IMR-90 (cell line): Measurements from ENCODE around the gene USP32. TPM values are rescaled to one million over a fixed set of nuclear protein-coding genes. Genes with fewer than 3 reads are reported as not detected.

ENCODE experiments used
- ATAC-seq: fragments of 200-7000 bp; cut with Tn5 transposase; 2 replicates; pipeline ENCODE4 v1.9.1; 2020; ENCODE audit warnings: low read depth, mild to moderate bottlenecking, moderate library complexity
- BruUV-seq: library from RNA; stranded (reverse); fragments of 400-500 nt; replicated peaks from 2 replicates; lab custom pipeline; 2021; lab: Mats Ljungman, UMichigan
- CTCF ChIA-PET: fragments of 300-600 bp; formaldehyde crosslinking; extraction: SDS; loops from one replicate; lab custom pipeline; 2021; ENCODE audit warnings: antibody characterized with exemption; lab: Yijun Ruan, JAX
- POLR2A ChIA-PET: fragments of 300-600 bp; sonication (Branson Sonifier 250); formaldehyde crosslinking; loops from one replicate; lab custom pipeline; 2022; ENCODE audit warnings: antibody characterized with exemption; ENCODE audit not compliant: unreplicated experiment; lab: Charles Lee
- DNase-seq: peaks from one replicate; pipeline ENCODE4 v3.0.0; 2013
- H2AFZ ChIP-seq: replicated peaks from 2 replicates; pipeline ENCODE3; 2013; ENCODE audit warnings: low read length, mild to moderate bottlenecking; ENCODE audit not compliant: poor library complexity
- H2AK5ac ChIP-seq: 2 replicates; pipeline ENCODE4 v1.6.1; 2013; ENCODE audit warnings: low read depth, low read length, inconsistent platforms
- H2AK9ac ChIP-seq: replicated peaks from 2 replicates; pipeline ENCODE3; 2013; ENCODE audit warnings: mild to moderate bottlenecking, low read depth, low read length, moderate library complexity; ENCODE audit not compliant: poor library complexity
- H2BK120ac ChIP-seq: 2 replicates; pipeline ENCODE4 v1.6.1; 2013; ENCODE audit warnings: low read depth, low read length, inconsistent platforms
- H2BK15ac ChIP-seq: 3 replicates; pipeline ENCODE4 v1.6.1; 2013; ENCODE audit warnings: low read depth, low read length, inconsistent platforms
- H2BK20ac ChIP-seq: 2 replicates; pipeline ENCODE4 v1.6.1; 2013; ENCODE audit warnings: low read depth, mild to moderate bottlenecking, inconsistent platforms, low read length, moderate library complexity
- H2BK5ac ChIP-seq: 2 replicates; pipeline ENCODE4 v1.6.1; 2013; ENCODE audit warnings: mild to moderate bottlenecking, low read depth, low read length, inconsistent platforms; ENCODE audit not compliant: poor library complexity, severe bottlenecking
- H3K14ac ChIP-seq: replicated peaks from 2 replicates; pipeline ENCODE4 v1.6.1; 2013; ENCODE audit warnings: low read depth, low read length, inconsistent platforms
- H3K18ac ChIP-seq: 2 replicates; pipeline ENCODE4 v1.6.1; 2013; ENCODE audit warnings: low read depth, low read length, control low read depth
- H3K23ac ChIP-seq: 2 replicates; pipeline ENCODE4 v1.6.1; 2013; ENCODE audit warnings: low read depth, low read length, inconsistent platforms
- H3K27ac ChIP-seq: 2 replicates; pipeline ENCODE4 v1.5.1; 2013; ENCODE audit warnings: mild to moderate bottlenecking, control low read depth, low read length; ENCODE audit not compliant: insufficient read depth
- H3K27me3 ChIP-seq: 2 replicates; pipeline ENCODE4 v1.6.1; 2013; ENCODE audit warnings: low read length; ENCODE audit not compliant: control insufficient read depth, insufficient read depth
- H3K36me3 ChIP-seq: 2 replicates; pipeline ENCODE4 v1.6.1; 2013; ENCODE audit warnings: low read length, mixed read lengths; ENCODE audit not compliant: control insufficient read depth, insufficient read depth
- H3K4ac ChIP-seq: 2 replicates; pipeline ENCODE4 v1.6.1; 2013; ENCODE audit warnings: low read depth, low read length, inconsistent platforms
- H3K4me1 ChIP-seq: 2 replicates; pipeline ENCODE4 v1.6.1; 2013; ENCODE audit warnings: low read length, mixed read lengths; ENCODE audit not compliant: control insufficient read depth, insufficient read depth
- H3K4me2 ChIP-seq: 2 replicates; pipeline ENCODE4 v1.6.1; 2013; ENCODE audit warnings: low read depth, mild to moderate bottlenecking, control low read depth, low read length, moderate library complexity
- H3K4me3 ChIP-seq: 2 replicates; pipeline ENCODE4 v1.5.1; 2013; ENCODE audit warnings: low read depth, mild to moderate bottlenecking, control low read depth, low read length, moderate library complexity; ENCODE audit not compliant: insufficient read depth
- H3K56ac ChIP-seq: 2 replicates; pipeline ENCODE4 v1.6.1; 2013; ENCODE audit warnings: low read length, inconsistent platforms; ENCODE audit not compliant: insufficient read depth; ENCODE audit errors: extremely low read depth
- H3K79me1 ChIP-seq, 2 experiments: 2 replicates each; pipeline ENCODE4 v1.6.1; 2013; ENCODE audit warnings: low read length in 2 of 2, inconsistent platforms in 1 of 2, low read depth in 1 of 2
- H3K9ac ChIP-seq: 2 replicates; pipeline ENCODE4 v1.6.1; 2013; ENCODE audit warnings: low read depth, low read length, control low read depth
- H3K9me1 ChIP-seq: 2 replicates; pipeline ENCODE4 v1.6.1; 2013; ENCODE audit warnings: low read length, inconsistent platforms; ENCODE audit not compliant: insufficient read depth
- H3K9me3 ChIP-seq: 2 replicates; pipeline ENCODE4 v1.6.1; 2013; ENCODE audit warnings: low read length; ENCODE audit not compliant: control insufficient read depth, insufficient read depth
- H4K20me1 ChIP-seq: 2 replicates; pipeline ENCODE4 v1.6.1; 2013; ENCODE audit warnings: low read length, inconsistent platforms; ENCODE audit not compliant: insufficient read depth
- H4K5ac ChIP-seq: 2 replicates; pipeline ENCODE4 v1.6.1; 2013; ENCODE audit warnings: mild to moderate bottlenecking, low read depth, low read length, control low read depth
- H4K8ac ChIP-seq, 2 experiments: 2 replicates each; pipeline ENCODE4 v1.6.1; 2013; ENCODE audit warnings: low read depth in 2 of 2, low read length in 2 of 2, control low read depth in 1 of 2, inconsistent platforms in 1 of 2
- H4K91ac ChIP-seq: 2 replicates; pipeline ENCODE4 v1.6.1; 2013; ENCODE audit warnings: low read depth, low read length, inconsistent platforms; ENCODE audit not compliant: insufficient read depth
- BHLHE40 ChIP-seq: fragments of 150-350 bp; IDR thresholded peaks from 2 replicates; pipeline ENCODE4 v1.6.1; 2016; ENCODE audit warnings: mild to moderate bottlenecking, low read depth, low read length
- ELK1 ChIP-seq: fragments of 150-350 bp; IDR thresholded peaks from 2 replicates; pipeline ENCODE4 v1.6.1; 2016; ENCODE audit warnings: low read depth, mild to moderate bottlenecking, low read length, moderate library complexity, borderline replicate concordance
- MXI1 ChIP-seq: IDR thresholded peaks from 2 replicates; pipeline ENCODE4 v1.6.1; 2012; ENCODE audit warnings: low read depth, mild to moderate bottlenecking, low read length, moderate library complexity, borderline replicate concordance
- NFE2L2 ChIP-seq: fragments of 150-350 bp; IDR thresholded peaks from 2 replicates; pipeline ENCODE4 v1.6.1; 2016; ENCODE audit warnings: low read depth, mild to moderate bottlenecking, low read length
- POLR2A ChIP-seq: IDR thresholded peaks from 2 replicates; pipeline ENCODE4 v1.6.1; 2012; ENCODE audit warnings: mild to moderate bottlenecking, low read depth, low read length
- RAD21 ChIP-seq: IDR thresholded peaks from 2 replicates; pipeline ENCODE4 v1.6.1; 2012; ENCODE audit warnings: low read length, improper control_type of control experiment
- RFX5 ChIP-seq: IDR thresholded peaks from 2 replicates; pipeline ENCODE4 v1.8.0; 2012; ENCODE audit warnings: low read depth, mild to moderate bottlenecking, low read length, moderate library complexity
- SMC3 ChIP-seq: fragments of 150-350 bp; IDR thresholded peaks from 2 replicates; pipeline ENCODE4 v1.6.1; 2016; ENCODE audit warnings: low read depth, mild to moderate bottlenecking, antibody characterized with exemption, low read length, moderate library complexity
- WGBS, 2 experiments: methylation state at CpG; one replicate each; pipeline versions ENCODE4 v1.1.5 to v1.1.7; 2013; ENCODE audit warnings: missing lambda C conversion rate in 2 of 2; ENCODE audit not compliant: insufficient read length in 1 of 2; ENCODE audit errors: extremely low coverage in 2 of 2; 5-methylcytosine and 5-hydroxymethylcytosine counted together
- dilution Hi-C: fragments of 300-500 bp; cut with HindIII; formaldehyde crosslinking; loops from one replicate; pipeline ENCODE4 v1.14.3; 2018; ENCODE audit warnings: low sequenced_read_pairs; ENCODE audit not compliant: unreplicated experiment
- in situ Hi-C: fragments of 300-500 bp; cut with MboI; formaldehyde crosslinking; loops from 3 replicates; pipeline ENCODE4 v1.14.3; 2019; ENCODE audit warnings: low sequenced_read_pairs, inconsistent platforms, mixed read lengths
- intact Hi-C: fragments of 100-400 bp; cut with micrococcal nuclease; formaldehyde crosslinking; loops from 2 replicates; pipeline ENCODE4 v1.10.0; 2022
- polyA plus RNA-seq, 3 experiments: library from polyadenylated mRNA; depleted of rRNA; stranded (reverse); fragments of >200 nt; gene quantifications; 2 replicates each; pipeline ENCODE4 v1.2.3, GENCODE V29; 2012; ENCODE audit warnings: low replicate concordance in 1 of 3
- total RNA-seq: library from RNA; depleted of rRNA; stranded (reverse); fragments of >200 nt; gene quantifications from 2 replicates; pipeline ENCODE4 v1.2.3, GENCODE V29; 2012
- TF ChIP-seq, protein P1 (sequence below): conservative IDR thresholded peaks from 2 replicates; pipeline ENCODE4 v1.5.1; 2012; ENCODE audit warnings: mild to moderate bottlenecking, low read depth, low read length, improper control_type of control experiment
- TF ChIP-seq, protein P2 (sequence below): fragments of 150-350 bp; IDR thresholded peaks from 2 replicates; pipeline ENCODE4 v1.6.1; 2017; ENCODE audit warnings: mild to moderate bottlenecking, antibody characterized with exemption, low read length, low read depth

The USP32 gene
- total and polyA plus RNA-seq, 2 of the 4 experiments (the other 2 are of a cell fraction), result 16.8 to 46.8 TPM

DNA sequence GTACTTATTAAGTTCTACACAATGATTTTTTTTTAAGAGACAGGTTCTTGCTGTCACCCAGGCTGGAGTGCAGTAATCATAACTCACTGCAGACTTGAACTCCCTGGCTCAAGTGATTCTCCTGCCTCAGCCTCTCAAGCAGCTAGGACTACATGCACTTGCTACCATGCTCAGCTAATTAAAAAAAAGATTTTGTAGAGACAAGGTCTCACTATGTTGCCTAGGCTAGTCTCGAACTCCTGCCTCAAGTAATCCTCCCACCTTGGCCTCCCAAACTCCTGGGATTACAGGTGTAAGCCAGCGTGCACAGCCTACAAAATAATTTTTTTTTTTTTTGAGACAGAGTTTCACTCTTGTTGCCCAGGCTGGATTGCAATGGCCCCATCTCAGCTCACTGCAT lies 22.2 kb downstream of the USP32 start:
- H3K9me3 ChIP-seq, result no peaks in the 10 kb centered on the region
- H3K14ac ChIP-seq, result no peak overlapping the region
- intact Hi-C loops (no loop called here), in situ Hi-C loops (no loop called here), dilution Hi-C loops (no loop called here)
- peaks cover 41% of the 10 kb centered on the region for H4K20me1 ChIP-seq
- H2AK9ac ChIP-seq, result no peak overlapping the region
- H4K91ac ChIP-seq, result no peak overlapping the region
- H2AFZ ChIP-seq, result no peak overlapping the region
- H3K23ac ChIP-seq, result no peak overlapping the region
- peaks cover 11% of the 10 kb centered on the region for H3K9me1 ChIP-seq
- DNase-seq, result no peak
- H2BK5ac ChIP-seq, result no peak overlapping the region
- 100% methylated on average over 1 of the region's 2 CpGs; no CpG with 5 or more reads in 1 of the 2 experiments for WGBS, 2 experiments
- no peak overlapping the region for H4K5ac ChIP-seq
- no peak for TF ChIP-seq RFX5
- TF ChIP-seq SMC3, result no peak
- no peak for TF ChIP-seq NFE2L2
- TF ChIP-seq, protein P1, sequence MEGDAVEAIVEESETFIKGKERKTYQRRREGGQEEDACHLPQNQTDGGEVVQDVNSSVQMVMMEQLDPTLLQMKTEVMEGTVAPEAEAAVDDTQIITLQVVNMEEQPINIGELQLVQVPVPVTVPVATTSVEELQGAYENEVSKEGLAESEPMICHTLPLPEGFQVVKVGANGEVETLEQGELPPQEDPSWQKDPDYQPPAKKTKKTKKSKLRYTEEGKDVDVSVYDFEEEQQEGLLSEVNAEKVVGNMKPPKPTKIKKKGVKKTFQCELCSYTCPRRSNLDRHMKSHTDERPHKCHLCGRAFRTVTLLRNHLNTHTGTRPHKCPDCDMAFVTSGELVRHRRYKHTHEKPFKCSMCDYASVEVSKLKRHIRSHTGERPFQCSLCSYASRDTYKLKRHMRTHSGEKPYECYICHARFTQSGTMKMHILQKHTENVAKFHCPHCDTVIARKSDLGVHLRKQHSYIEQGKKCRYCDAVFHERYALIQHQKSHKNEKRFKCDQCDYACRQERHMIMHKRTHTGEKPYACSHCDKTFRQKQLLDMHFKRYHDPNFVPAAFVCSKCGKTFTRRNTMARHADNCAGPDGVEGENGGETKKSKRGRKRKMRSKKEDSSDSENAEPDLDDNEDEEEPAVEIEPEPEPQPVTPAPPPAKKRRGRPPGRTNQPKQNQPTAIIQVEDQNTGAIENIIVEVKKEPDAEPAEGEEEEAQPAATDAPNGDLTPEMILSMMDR, result no peak
- TF ChIP-seq MXI1, result no peak
- TF ChIP-seq RAD21, result no peak
- no peak for TF ChIP-seq BHLHE40
- no peak for TF ChIP-seq ELK1
- TF ChIP-seq, protein P2, sequence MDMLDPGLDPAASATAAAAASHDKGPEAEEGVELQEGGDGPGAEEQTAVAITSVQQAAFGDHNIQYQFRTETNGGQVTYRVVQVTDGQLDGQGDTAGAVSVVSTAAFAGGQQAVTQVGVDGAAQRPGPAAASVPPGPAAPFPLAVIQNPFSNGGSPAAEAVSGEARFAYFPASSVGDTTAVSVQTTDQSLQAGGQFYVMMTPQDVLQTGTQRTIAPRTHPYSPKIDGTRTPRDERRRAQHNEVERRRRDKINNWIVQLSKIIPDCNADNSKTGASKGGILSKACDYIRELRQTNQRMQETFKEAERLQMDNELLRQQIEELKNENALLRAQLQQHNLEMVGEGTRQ, result no peak
- TF ChIP-seq POLR2A, result no peak
- peaks cover 2% of the 10 kb centered on the region for H3K36me3 ChIP-seq
- H3K79me1 ChIP-seq, result peaks cover 33 to 75% of the 10 kb centered on the region in 2 experiments
- H2AK5ac ChIP-seq, result no peak overlapping the region
- no TSS peak for BruUV-seq
- H4K8ac ChIP-seq, result no peak overlapping the region
- ChIA-PET POLR2A (no interaction called here), CTCF (no interaction called here)
- ATAC-seq, result no peak
- H3K4me1 ChIP-seq, result peaks cover 11% of the 10 kb centered on the region
- no peak overlapping the region for H2BK20ac ChIP-seq
- H3K9ac ChIP-seq, result no peak overlapping the region
- H2BK15ac ChIP-seq, result no peak overlapping the region
- no peak overlapping the region for H3K27ac ChIP-seq
- H3K4me3 ChIP-seq, result no peak overlapping the region
- no peak overlapping the region for H3K18ac ChIP-seq
- no peaks in the 10 kb centered on the region for H3K27me3 ChIP-seq
- H3K4me2 ChIP-seq, result no peak overlapping the region
- no peak overlapping the region for H3K4ac ChIP-seq
- H3K56ac ChIP-seq, result no peak overlapping the region
- H2BK120ac ChIP-seq, result no peak overlapping the region
